Tibial nerve (tissue), 4 donors: Measurements from ENCODE around the gene NCAM2. TPM values are rescaled to one million over a fixed set of nuclear protein-coding genes. Genes with fewer than 3 reads are reported as not detected.

ENCODE experiments used
- DNase-seq, 2 donors: peaks; one replicate each; pipeline ENCODE4 v3.0.0-alpha.2; 2019; ENCODE audit warnings: low spot score in 2 of 2
- H3K27ac ChIP-seq, 4 donors: fragments of 200-600 bp; sonication (generic) in 3 of 4; one replicate each; pipeline ENCODE4 v1.5.1; 2017 to 2019; ENCODE audit warnings: mild to moderate bottlenecking in 1 of 4
- H3K27me3 ChIP-seq, 2 donors: fragments of 200-600 bp; sonication (generic) in 1 of 2; one replicate each; pipeline versions ENCODE4 v1.5.1 to v1.6.0; 2017 to 2019
- H3K36me3 ChIP-seq, 3 donors: fragments of 200-600 bp; sonication (generic); one replicate each; pipeline ENCODE4 v1.5.1; 2018 to 2019
- H3K4me1 ChIP-seq, 4 donors: fragments of 200-600 bp; sonication (generic) in 3 of 4; one replicate each; pipeline ENCODE4 v1.5.1; 2017 to 2019
- H3K4me3 ChIP-seq, 4 donors: fragments of 200-600 bp; sonication (generic) in 3 of 4; one replicate each; pipeline ENCODE4 v1.5.1; 2017 to 2019; ENCODE audit warnings: mild to moderate bottlenecking in 1 of 4, moderate library complexity in 1 of 4
- H3K9me3 ChIP-seq, 4 donors: fragments of 200-600 bp; sonication (generic) in 3 of 4; one replicate each; pipeline ENCODE4 v1.5.1; 2017 to 2019
- EP300 ChIP-seq, 2 donors: sonication (generic); formaldehyde crosslinking; IDR thresholded peaks; one replicate each; pipeline ENCODE4 v1.6.1; 2017; ENCODE audit warnings: antibody characterized with exemption in 2 of 2, mild to moderate bottlenecking in 1 of 2
- POLR2A ChIP-seq, 2 donors: fragments of 450-650 bp; IDR thresholded peaks; one replicate each; pipeline ENCODE4 v1.6.1; 2017; ENCODE audit warnings: antibody characterized with exemption in 2 of 2, mild to moderate bottlenecking in 2 of 2, moderate library complexity in 2 of 2
- WGBS, 2 donors: methylation state at CpG; one replicate each; pipeline ENCODE4 v1.1.5; 2018; 5-methylcytosine and 5-hydroxymethylcytosine counted together
- total RNA-seq, 4 donors: library from RNA; depleted of rRNA; stranded (reverse); fragments of >200 nt; gene quantifications; one replicate each; pipeline ENCODE4 v1.1.0, GENCODE V29; 2016
- TF ChIP-seq, protein P1 (sequence below), 5 experiments: fragments of 200-600 bp in 3 of 5; fragments of 450-650 bp in 2 of 5; sonication (generic) in 3 of 5; IDR thresholded peaks; one replicate each; pipeline ENCODE4 v1.5.1; 2016 to 2019; ENCODE audit warnings: antibody characterized with exemption in 5 of 5, mild to moderate bottlenecking in 3 of 5, moderate library complexity in 2 of 5

NCAM2 gene
- total RNA-seq, 4 donors from 2014 or later, result 15.1 to 29.7 (median 23.9) TPM

DNA sequence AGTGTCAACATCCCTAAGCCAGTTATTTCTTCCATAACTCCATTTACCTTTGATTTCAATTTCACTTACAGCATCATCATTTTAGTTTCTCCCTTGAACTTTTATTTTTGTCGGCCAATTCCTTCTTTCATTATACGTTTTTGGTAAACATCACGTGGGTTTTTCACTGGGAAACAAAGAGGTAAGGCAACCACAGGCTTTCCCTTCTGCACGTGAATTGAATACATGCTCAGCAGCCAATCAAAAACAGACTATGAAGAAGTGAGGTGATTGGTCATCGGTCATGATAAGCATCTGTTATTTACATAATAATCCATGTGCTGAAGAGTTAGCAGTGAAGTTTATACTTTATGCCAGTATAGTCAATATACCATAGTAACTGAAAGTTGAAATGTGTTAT, 98.7 kb downstream of the NCAM2 start:
- peaks cover 0 to 5% (median 0%) of the 10 kb centered on the region in 4 donors for H3K4me1 ChIP-seq
- no peak for TF ChIP-seq POLR2A (IDR thresholded peaks at IDR 0.05)
- no peak for TF ChIP-seq EP300 (IDR thresholded peaks at IDR 0.05)
- TF ChIP-seq, protein P1, sequence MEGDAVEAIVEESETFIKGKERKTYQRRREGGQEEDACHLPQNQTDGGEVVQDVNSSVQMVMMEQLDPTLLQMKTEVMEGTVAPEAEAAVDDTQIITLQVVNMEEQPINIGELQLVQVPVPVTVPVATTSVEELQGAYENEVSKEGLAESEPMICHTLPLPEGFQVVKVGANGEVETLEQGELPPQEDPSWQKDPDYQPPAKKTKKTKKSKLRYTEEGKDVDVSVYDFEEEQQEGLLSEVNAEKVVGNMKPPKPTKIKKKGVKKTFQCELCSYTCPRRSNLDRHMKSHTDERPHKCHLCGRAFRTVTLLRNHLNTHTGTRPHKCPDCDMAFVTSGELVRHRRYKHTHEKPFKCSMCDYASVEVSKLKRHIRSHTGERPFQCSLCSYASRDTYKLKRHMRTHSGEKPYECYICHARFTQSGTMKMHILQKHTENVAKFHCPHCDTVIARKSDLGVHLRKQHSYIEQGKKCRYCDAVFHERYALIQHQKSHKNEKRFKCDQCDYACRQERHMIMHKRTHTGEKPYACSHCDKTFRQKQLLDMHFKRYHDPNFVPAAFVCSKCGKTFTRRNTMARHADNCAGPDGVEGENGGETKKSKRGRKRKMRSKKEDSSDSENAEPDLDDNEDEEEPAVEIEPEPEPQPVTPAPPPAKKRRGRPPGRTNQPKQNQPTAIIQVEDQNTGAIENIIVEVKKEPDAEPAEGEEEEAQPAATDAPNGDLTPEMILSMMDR (IDR thresholded peaks at IDR 0.05), result no peak
- H3K27ac ChIP-seq, result no peak overlapping the region
- no peaks in the 10 kb centered on the region for H3K27me3 ChIP-seq
- 69 to 70% methylated on average over 5 of the region's 5 CpGs for WGBS, 2 donors
- DNase-seq, result no peak
- no peak overlapping the region for H3K4me3 ChIP-seq
- no peaks in the 10 kb centered on the region for H3K36me3 ChIP-seq
- H3K9me3 ChIP-seq, result no peaks in the 10 kb centered on the region

DNA sequence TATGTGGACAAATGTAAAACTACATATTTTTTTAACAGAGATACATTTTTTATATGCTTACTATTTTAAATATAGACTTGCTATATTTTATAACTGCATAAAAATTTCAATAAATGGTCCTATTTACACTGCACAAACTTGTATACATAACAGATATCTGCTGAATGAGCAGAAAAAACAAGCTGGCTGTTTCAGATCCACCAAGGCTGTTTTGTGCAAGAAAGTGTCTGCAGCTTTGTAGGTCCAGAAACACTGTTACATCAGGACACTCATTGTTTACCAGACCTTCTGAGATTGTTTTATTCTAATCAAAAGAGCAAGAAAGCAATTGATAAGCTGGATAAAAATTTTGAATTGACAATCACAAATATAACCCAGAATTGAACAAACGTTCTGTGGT, 99.3 kb downstream of the NCAM2 start:
- peaks cover 0 to 6% (median 0%) of the 10 kb centered on the region in 4 donors for H3K4me1 ChIP-seq
- no peaks in the 10 kb centered on the region for H3K9me3 ChIP-seq
- no peak overlapping the region for H3K4me3 ChIP-seq
- H3K27ac ChIP-seq, result no peak overlapping the region
- H3K27me3 ChIP-seq, result no peaks in the 10 kb centered on the region
- TF ChIP-seq POLR2A (IDR thresholded peaks at IDR 0.05) (no peak), EP300 (IDR thresholded peaks at IDR 0.05) (no peak)
- TF ChIP-seq, protein P1 (IDR thresholded peaks at IDR 0.05), result no peak
- WGBS, 2 donors, result 51 to 55% methylated on average over 1 of the region's 1 CpG
- no peak for DNase-seq
- H3K36me3 ChIP-seq, result no peaks in the 10 kb centered on the region

DNA sequence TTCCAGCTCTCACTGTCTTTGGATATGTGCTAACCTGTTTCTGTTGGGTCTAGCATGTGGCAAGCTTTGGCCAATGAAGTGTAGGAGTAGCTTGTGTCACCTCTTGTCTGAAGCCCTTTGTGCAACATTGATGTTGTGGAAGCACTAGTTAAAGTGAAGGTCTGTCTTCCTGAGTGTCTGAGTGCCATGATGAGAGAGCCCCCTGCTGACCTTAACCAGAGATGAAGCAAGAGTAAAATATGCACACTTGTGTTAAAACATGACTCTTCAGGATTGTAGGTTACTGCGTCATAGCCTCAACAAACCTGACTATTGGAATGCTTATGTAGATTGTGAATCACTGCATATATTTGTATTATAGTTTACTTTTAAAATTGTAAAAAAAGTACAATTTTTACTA, 103.7 kb downstream of the NCAM2 start:
- TF ChIP-seq POLR2A (IDR thresholded peaks at IDR 0.05) (no peak), EP300 (IDR thresholded peaks at IDR 0.05) (no peak)
- TF ChIP-seq, protein P1 (IDR thresholded peaks at IDR 0.05), result no peak
- DNase-seq, result no peak
- no peak overlapping the region for H3K4me3 ChIP-seq
- no peak overlapping the region for H3K27ac ChIP-seq
- no peaks in the 10 kb centered on the region for H3K27me3 ChIP-seq
- H3K4me1 ChIP-seq, result peaks cover 0 to 6% (median 0%) of the 10 kb centered on the region in 4 donors
- H3K36me3 ChIP-seq, result no peaks in the 10 kb centered on the region
- 59 to 67% methylated on average over 1 of the region's 1 CpG for WGBS, 2 donors
- no peaks in the 10 kb centered on the region for H3K9me3 ChIP-seq

- H3K36me3 ChIP-seq, result no peaks in the 10 kb centered on the region
- H3K4me3 ChIP-seq, result no peak overlapping the region
- no peak for TF ChIP-seq EP300 (IDR thresholded peaks at IDR 0.05)
- TF ChIP-seq, protein P1 (IDR thresholded peaks at IDR 0.05), result no peak
- no peak for TF ChIP-seq POLR2A (IDR thresholded peaks at IDR 0.05)
- no peak for DNase-seq
- no peaks in the 10 kb centered on the region for H3K27me3 ChIP-seq
- peak overlapping the region in 1 of 4 donors; percentile 18 for H3K27ac ChIP-seq
- 32 to 43% methylated on average over 2 of the region's 2 CpGs for WGBS, 2 donors
- H3K4me1 ChIP-seq, result peaks cover 0 to 6% (median 0%) of the 10 kb centered on the region in 4 donors
- H3K9me3 ChIP-seq, result no peaks in the 10 kb centered on the region
Observed at GRCh38 chr21:21102896-21103295, 104.7 kb downstream of the NCAM2 start.

- no peak overlapping the region for H3K4me3 ChIP-seq
- 45 to 47% methylated on average over 3 of the region's 3 CpGs for WGBS, 2 donors
- H3K9me3 ChIP-seq, result no peaks in the 10 kb centered on the region
- no peaks in the 10 kb centered on the region for H3K36me3 ChIP-seq
- peaks cover 0 to 6% (median 0%) of the 10 kb centered on the region in 4 donors for H3K4me1 ChIP-seq
- H3K27ac ChIP-seq, result no peak overlapping the region
- TF ChIP-seq POLR2A (IDR thresholded peaks at IDR 0.05) (no peak), EP300 (IDR thresholded peaks at IDR 0.05) (no peak)
- TF ChIP-seq, protein P1 (IDR thresholded peaks at IDR 0.05), result no peak
- no peaks in the 10 kb centered on the region for H3K27me3 ChIP-seq
- no peak for DNase-seq
Observed at GRCh38 chr21:21103692-21104091, 105.5 kb downstream of the NCAM2 start.
